H1 (cell line): ENCODE measurements around the gene FSTL4. TPM values are rescaled to one million over a fixed set of nuclear protein-coding genes. Genes with fewer than 3 reads are reported as not detected.
A peak's percentile ranks its signal among the peaks of the same experiment; 100 is the strongest.

Source experiments
- CTCF ChIA-PET: fragments of 300-600 bp; sonication (Branson Sonifier 250); formaldehyde crosslinking; loops from one replicate; lab custom pipeline; 2021; ENCODE audit not compliant: partially characterized antibody; lab: Charles Lee
- POLR2A ChIA-PET: fragments of 300-600 bp; sonication (Branson Sonifier 250); formaldehyde crosslinking; loops from one replicate; lab custom pipeline; 2021; ENCODE audit warnings: inconsistent platforms; ENCODE audit not compliant: partially characterized antibody; lab: Charles Lee
- DNase-seq, 2 experiments: peaks; one replicate each; pipeline versions ENCODE4 v3.0.0 to v3.0.0-alpha.2; 2010 to 2022; ENCODE audit warnings: low spot score in 2 of 2, low read depth in 1 of 2, mixed read lengths in 1 of 2
- FAIRE-seq: peaks from 2 replicates; lab custom pipeline; 2011; peaks lifted over from hg19 to GRCh38; lab: Jason Lieb, UNC
- H2AFZ ChIP-seq: 2 replicates; pipeline ENCODE4 v1.8.1; 2012; ENCODE audit warnings: low read length, inconsistent platforms
- H2AK5ac ChIP-seq: 2 replicates; pipeline ENCODE4 v1.6.1; 2013; ENCODE audit warnings: low read depth, low read length
- H2BK120ac ChIP-seq: replicated peaks from 2 replicates; pipeline ENCODE3; 2013; ENCODE audit warnings: low read depth, low read length, inconsistent platforms
- H2BK12ac ChIP-seq: 2 replicates; pipeline ENCODE4 v1.6.1; 2013; ENCODE audit warnings: low read depth, low read length
- H2BK15ac ChIP-seq: 2 replicates; pipeline ENCODE4 v1.6.1; 2013; ENCODE audit warnings: low read length
- H2BK20ac ChIP-seq: 2 replicates; pipeline ENCODE4 v1.6.1; 2013; ENCODE audit warnings: low read length
- H2BK5ac ChIP-seq: 2 replicates; pipeline ENCODE4 v1.6.1; 2013; ENCODE audit warnings: low read depth, low read length
- H3K14ac ChIP-seq: 2 replicates; pipeline ENCODE4 v1.6.1; 2013; ENCODE audit warnings: inconsistent platforms; ENCODE audit not compliant: insufficient read length
- H3K18ac ChIP-seq: 2 replicates; pipeline ENCODE4 v1.6.1; 2013; ENCODE audit warnings: low read length; ENCODE audit errors: extremely low read depth
- H3K23ac ChIP-seq: 2 replicates; pipeline ENCODE4 v1.6.1; 2013; ENCODE audit warnings: inconsistent platforms; ENCODE audit not compliant: insufficient read length
- H3K23me2 ChIP-seq: 2 replicates; pipeline ENCODE4 v1.6.1; 2013; ENCODE audit warnings: low read depth, low read length
- H3K27ac ChIP-seq: 2 replicates; pipeline ENCODE4 v1.6.1; 2011; ENCODE audit warnings: low read depth, low read length, inconsistent platforms
- H3K27me3 ChIP-seq, 4 experiments: replicated peaks in 1 of 4; 1 replicate in 1 of 4; 2 replicates in 3 of 4; pipeline versions ENCODE4 v1.6.1 to v1.8.1; 2011 to 2013; ENCODE audit warnings: low read length in 3 of 4, mild to moderate bottlenecking in 3 of 4, inconsistent platforms in 2 of 4, mixed read lengths in 2 of 4, moderate library complexity in 1 of 4; ENCODE audit not compliant: control insufficient read depth in 3 of 4, insufficient read depth in 3 of 4; ENCODE audit errors: extremely low read depth in 1 of 4
- H3K36me3 ChIP-seq, 4 experiments: 2 replicates each; pipeline versions ENCODE4 v1.6.1 to v1.8.1; 2011 to 2013; ENCODE audit warnings: mild to moderate bottlenecking in 4 of 4, low read length in 3 of 4, moderate library complexity in 2 of 4, control low read depth in 1 of 4, inconsistent platforms in 1 of 4; ENCODE audit not compliant: insufficient read depth in 4 of 4, control insufficient read depth in 2 of 4
- H3K4ac ChIP-seq: replicated peaks from 2 replicates; pipeline ENCODE3; 2013; ENCODE audit warnings: low read length, low read depth, mixed read lengths, inconsistent platforms; ENCODE audit not compliant: insufficient read length
- H3K4me1 ChIP-seq, 4 experiments: replicated peaks in 1 of 4; 1 replicate in 1 of 4; 2 replicates in 3 of 4; pipeline versions ENCODE4 v1.6.1 to v1.8.1; 2011 to 2013; ENCODE audit warnings: low read length in 3 of 4, inconsistent platforms in 2 of 4, mixed read lengths in 1 of 4; ENCODE audit not compliant: insufficient read depth in 4 of 4, control insufficient read depth in 3 of 4
- H3K4me2 ChIP-seq, 2 experiments: 2 replicates each; pipeline versions ENCODE4 v1.6.1 to v1.8.1; 2011 to 2013; ENCODE audit warnings: low read depth in 2 of 2, low read length in 2 of 2, control low read depth in 1 of 2, inconsistent platforms in 1 of 2, mild to moderate bottlenecking in 1 of 2; ENCODE audit not compliant: insufficient read depth in 1 of 2
- H3K4me3 ChIP-seq, 4 experiments: fragments of 200-600, 300-600 bp in 1 of 4; sonication (generic), shearing (Covaris generic), sonication (Bioruptor Twin) in 1 of 4; 2 replicates each; pipeline versions ENCODE4 v1.5.1 to v1.8.1; 2011 to 2016; ENCODE audit warnings: low read length in 4 of 4, low read depth in 3 of 4, control low read depth in 2 of 4, inconsistent platforms in 2 of 4, mild to moderate bottlenecking in 2 of 4, mixed read lengths in 1 of 4, moderate library complexity in 1 of 4; ENCODE audit not compliant: insufficient read depth in 2 of 4; ENCODE audit errors: extremely low read depth in 1 of 4
- H3K56ac ChIP-seq: replicated peaks from 2 replicates; pipeline ENCODE3; 2013; ENCODE audit warnings: low read depth, mild to moderate bottlenecking, mixed read lengths, low read length, inconsistent platforms; ENCODE audit not compliant: insufficient read length
- H3K79me1 ChIP-seq: 2 replicates; pipeline ENCODE4 v1.6.1; 2013; ENCODE audit warnings: low read depth, low read length, control low read depth
- H3K79me2 ChIP-seq, 2 experiments: 2 replicates each; pipeline versions ENCODE4 v1.6.1 to v1.8.1; 2012 to 2013; ENCODE audit warnings: low read length in 2 of 2, mild to moderate bottlenecking in 2 of 2, inconsistent platforms in 1 of 2; ENCODE audit not compliant: insufficient read depth in 2 of 2, control insufficient read depth in 1 of 2
- H3K9ac ChIP-seq, 4 experiments: replicated peaks in 1 of 4; 1 replicate in 1 of 4; 2 replicates in 3 of 4; pipeline versions ENCODE4 v1.6.1 to v1.8.1; 2011 to 2013; ENCODE audit warnings: low read depth in 3 of 4, low read length in 3 of 4, control low read depth in 2 of 4, mild to moderate bottlenecking in 2 of 4, moderate library complexity in 2 of 4, inconsistent platforms in 1 of 4; ENCODE audit errors: extremely low read depth in 1 of 4
- H3K9me3 ChIP-seq, 2 experiments: 2 replicates each; pipeline versions ENCODE4 v1.6.1 to v1.8.1; 2012 to 2013; ENCODE audit warnings: mild to moderate bottlenecking in 2 of 2, moderate library complexity in 2 of 2, control low read depth in 1 of 2, inconsistent platforms in 1 of 2, low read depth in 1 of 2, low read length in 1 of 2, mixed read lengths in 1 of 2; ENCODE audit not compliant: insufficient read depth in 2 of 2
- H4K20me1 ChIP-seq, 2 experiments: replicated peaks in 1 of 2; 2 replicates each; pipeline versions ENCODE3 to v1.8.1; 2011 to 2013; ENCODE audit warnings: inconsistent platforms in 2 of 2, low read length in 2 of 2, mild to moderate bottlenecking in 1 of 2; ENCODE audit not compliant: insufficient read depth in 2 of 2, control insufficient read depth in 1 of 2
- H4K5ac ChIP-seq: 2 replicates; pipeline ENCODE4 v1.6.1; 2013; ENCODE audit warnings: low read length, low read depth, mixed read lengths, inconsistent platforms; ENCODE audit not compliant: insufficient read length
- H4K8ac ChIP-seq: 2 replicates; pipeline ENCODE4 v1.8.0; 2013; ENCODE audit warnings: mild to moderate bottlenecking, moderate library complexity, low read length, inconsistent platforms; ENCODE audit not compliant: insufficient read depth; ENCODE audit errors: extremely low read depth
- H4K91ac ChIP-seq: replicated peaks from 2 replicates; pipeline ENCODE3; 2013; ENCODE audit warnings: low read length, mixed read lengths, inconsistent platforms; ENCODE audit not compliant: insufficient read length
- ASH2L ChIP-seq: fragments of 200-600, 300-600 bp; sonication (generic); IDR thresholded peaks from one replicate; pipeline ENCODE4 v1.7.1; 2017; ENCODE audit warnings: low read length
- CREB1 ChIP-seq: IDR thresholded peaks from 2 replicates; pipeline ENCODE4 v1.6.1; 2012; ENCODE audit warnings: inconsistent platforms
- CTBP2 ChIP-seq: IDR thresholded peaks from 2 replicates; pipeline ENCODE4 v1.7.0; 2011; ENCODE audit warnings: borderline replicate concordance, mild to moderate bottlenecking, moderate library complexity, mixed read lengths, low read length; ENCODE audit not compliant: insufficient read depth, insufficient read length
- POLR2A ChIP-seq, 2 experiments: IDR thresholded peaks; 1 replicate in 1 of 2; 2 replicates in 1 of 2; pipeline ENCODE4 v1.6.1; 2011; ENCODE audit warnings: low read depth in 2 of 2, low read length in 2 of 2, mild to moderate bottlenecking in 2 of 2; ENCODE audit errors: control extremely low read depth in 1 of 2
- POU5F1 ChIP-seq: IDR thresholded peaks from 2 replicates; pipeline ENCODE4 v1.6.1; 2011; ENCODE audit warnings: low read depth, mild to moderate bottlenecking, low read length, moderate library complexity
- RXRA ChIP-seq: IDR thresholded peaks from 2 replicates; pipeline ENCODE4 v1.6.1; 2011; ENCODE audit warnings: low read depth, mild to moderate bottlenecking, low read length, moderate library complexity; ENCODE audit not compliant: insufficient read depth
- SUZ12 ChIP-seq: fragments of 200-600 bp; sonication (generic); IDR thresholded peaks from 2 replicates; pipeline ENCODE4 v1.6.1; 2012; ENCODE audit warnings: mild to moderate bottlenecking, inconsistent platforms, low read length, moderate library complexity, mixed read lengths
- TAF7 ChIP-seq: optimal IDR thresholded peaks from 2 replicates; pipeline ENCODE3; 2011; ENCODE audit warnings: low read depth, mild to moderate bottlenecking, inconsistent platforms, low read length, moderate library complexity, borderline replicate concordance
- YY1 ChIP-seq: IDR thresholded peaks from 2 replicates; pipeline ENCODE4 v1.6.1; 2011; ENCODE audit warnings: low read depth, mild to moderate bottlenecking, low read length
- WGBS, 2 experiments: shearing (Covaris generic) in 1 of 2; methylation state at CpG; one replicate each; pipeline versions ENCODE4 v1.1.6 to v1.1.7; 2013 to 2015; ENCODE audit warnings: low lambda C conversion rate in 2 of 2, mixed read lengths in 2 of 2, inconsistent platforms in 1 of 2, low coverage in 1 of 2, missing lambda C conversion rate in 1 of 2; ENCODE audit not compliant: insufficient replicate concordance in 2 of 2, insufficient coverage in 1 of 2, insufficient read length in 1 of 2; ENCODE audit errors: extremely low coverage in 1 of 2, missing lambda C conversion rate in 1 of 2; 5-methylcytosine and 5-hydroxymethylcytosine counted together
- polyA plus RNA-seq, 7 experiments: library from polyadenylated mRNA; depleted of rRNA in 3 of 7; stranded (reverse) in 5 of 7; unstranded in 2 of 7; fragments of >200 nt in 5 of 7; fragments of 200-250 nt in 2 of 7; gene quantifications; 1 replicate in 5 of 7; 2 replicates in 1 of 7; 4 replicates in 1 of 7; pipeline versions ENCODE4 v1.2.1 to v1.2.3, GENCODE V29; 2011 to 2013; ENCODE audit warnings: missing spikeins in 2 of 7, mixed read lengths in 2 of 7
- total RNA-seq: library from RNA; stranded (reverse); fragmentation: NEBNext Ultra II Directional; extraction: Animal tissue kit (Norgen Biotek cat#: 25700); gene quantifications from 2 replicates; pipeline ENCODE4 v1.2.1, GENCODE V29; 2021
- TF ChIP-seq, protein P1 (sequence below): IDR thresholded peaks from 2 replicates; pipeline ENCODE4 v1.6.1; 2012; ENCODE audit warnings: low read length, inconsistent platforms
- TF ChIP-seq, protein P2 (sequence below): IDR thresholded peaks from 2 replicates; pipeline ENCODE4 v1.6.1; 2012; ENCODE audit warnings: inconsistent platforms

The FSTL4 gene
- total and polyA plus RNA-seq, 2 of the 8 experiments (the other 6 are each of a cell fraction or from before 2014, with no cell fraction given) = 3.1 to 4.1 TPM

DNA sequence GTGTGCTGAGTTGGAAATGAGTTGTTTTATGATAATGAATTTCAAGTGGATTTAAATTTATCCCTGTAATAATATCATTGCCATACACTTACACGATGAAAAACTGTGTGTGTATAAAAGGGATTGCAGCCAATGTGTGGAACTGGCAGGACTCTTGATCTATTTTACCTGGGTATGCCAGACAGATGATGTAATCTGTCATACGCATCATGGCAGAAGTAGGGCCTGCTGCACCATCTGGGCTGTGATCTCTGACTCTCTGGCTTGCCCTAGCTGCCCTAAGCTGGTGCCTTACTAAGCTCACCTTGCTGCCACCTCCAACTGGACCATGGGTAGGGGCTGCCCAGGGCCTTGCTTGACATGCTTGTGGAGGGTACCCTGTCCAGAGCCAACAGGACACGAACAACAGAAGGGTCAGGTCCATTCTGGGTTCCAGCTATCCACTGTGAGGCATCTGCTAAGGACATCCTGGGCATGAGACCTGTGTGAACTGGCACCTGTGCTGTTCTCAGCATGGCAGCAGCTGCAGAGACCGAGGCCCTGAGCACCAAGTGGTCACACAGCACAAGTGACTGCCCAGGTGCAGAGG lies 184.2 kb downstream of the FSTL4 start:
- Histone ChIP-seq H2BK5ac (no peak overlapping the region), H4K5ac (no peak overlapping the region), H2BK15ac (peak overlapping the region; percentile 84; the same call in 1 of the 2 replicates), H3K4ac (no peak overlapping the region), H3K79me1 (no peaks in the 10 kb centered on the region; the same call in 1 of the 2 replicates), H3K4me1 (peaks cover 8 to 27% (median 17%) of the 10 kb centered on the region in 4 experiments), H3K9me3 (no peaks in the 10 kb centered on the region), H4K20me1 (no peaks in the 10 kb centered on the region), H3K4me3 (no peak overlapping the region), H3K56ac (no peak overlapping the region), H3K36me3 (no peaks in the 10 kb centered on the region), H4K91ac (no peak overlapping the region), H2AFZ (no peak overlapping the region), H3K23me2 (no peaks in the 10 kb centered on the region), H3K27ac (no peak overlapping the region), H2BK12ac (peak overlapping the region; percentile 81; the same call in 1 of the 2 replicates), H2AK5ac (no peak overlapping the region), H3K4me2 (no peak overlapping the region), H3K18ac (no peak overlapping the region), H4K8ac (no peak overlapping the region), H3K14ac (no peak overlapping the region), H3K23ac (no peak overlapping the region), H2BK20ac (no peak overlapping the region), H3K79me2 (no peaks in the 10 kb centered on the region), H3K9ac (no peak overlapping the region), H3K27me3 (peaks cover 2 to 5% (median 3%) of the 10 kb centered on the region in 4 experiments), H2BK120ac (no peak overlapping the region)
- FAIRE-seq = no peak
- 92% methylated on average over 4 of the region's 4 CpGs; no CpG with 5 or more reads in 1 of the 2 experiments for WGBS, 2 experiments
- DNase-seq = peak in 1 of 2 experiments; percentile 30
- CTCF ChIA-PET = interaction anchor here (1.1 to 11.6 kb wide), 7 partner anchors 9 to 517 kb away, joined by 3 to 218 read pairs (median 55); partner anchors contain the start of gene FSTL4
- POLR2A ChIA-PET = interaction anchor here (1.8 kb wide), 1 partner anchor 11 kb away, joined by 6 read pairs; no protein-coding TSS in a partner anchor
- TF ChIP-seq POLR2A (IDR thresholded peaks at IDR 0.05; ENCODE audit: control extremely low read depth in 1 of 2, low read depth in 2 of 2, low read length in 2 of 2) = no peak
- TF ChIP-seq CTBP2 = no peak
- TF ChIP-seq RXRA = no peak
- no peak for TF ChIP-seq POU5F1
- TF ChIP-seq SUZ12 = no peak
- TF ChIP-seq ASH2L = no peak
- TF ChIP-seq, protein P1, sequence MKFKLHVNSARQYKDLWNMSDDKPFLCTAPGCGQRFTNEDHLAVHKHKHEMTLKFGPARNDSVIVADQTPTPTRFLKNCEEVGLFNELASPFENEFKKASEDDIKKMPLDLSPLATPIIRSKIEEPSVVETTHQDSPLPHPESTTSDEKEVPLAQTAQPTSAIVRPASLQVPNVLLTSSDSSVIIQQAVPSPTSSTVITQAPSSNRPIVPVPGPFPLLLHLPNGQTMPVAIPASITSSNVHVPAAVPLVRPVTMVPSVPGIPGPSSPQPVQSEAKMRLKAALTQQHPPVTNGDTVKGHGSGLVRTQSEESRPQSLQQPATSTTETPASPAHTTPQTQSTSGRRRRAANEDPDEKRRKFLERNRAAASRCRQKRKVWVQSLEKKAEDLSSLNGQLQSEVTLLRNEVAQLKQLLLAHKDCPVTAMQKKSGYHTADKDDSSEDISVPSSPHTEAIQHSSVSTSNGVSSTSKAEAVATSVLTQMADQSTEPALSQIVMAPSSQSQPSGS = no peak
- no peak for TF ChIP-seq YY1
- TF ChIP-seq, protein P2, sequence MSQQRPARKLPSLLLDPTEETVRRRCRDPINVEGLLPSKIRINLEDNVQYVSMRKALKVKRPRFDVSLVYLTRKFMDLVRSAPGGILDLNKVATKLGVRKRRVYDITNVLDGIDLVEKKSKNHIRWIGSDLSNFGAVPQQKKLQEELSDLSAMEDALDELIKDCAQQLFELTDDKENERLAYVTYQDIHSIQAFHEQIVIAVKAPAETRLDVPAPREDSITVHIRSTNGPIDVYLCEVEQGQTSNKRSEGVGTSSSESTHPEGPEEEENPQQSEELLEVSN = no peak
- TF ChIP-seq CREB1 = no peak
- no peak for TF ChIP-seq TAF7
